A673 (cell line): ENCODE measurements around the gene SAMD14. TPM values are rescaled to one million over a fixed set of nuclear protein-coding genes. Genes with fewer than 3 reads are reported as not detected.

Experiments
- BruUV-seq: library from RNA; stranded (reverse); fragments of 400-500 nt; replicated peaks from 2 replicates; lab custom pipeline; 2021; lab: Mats Ljungman, UMichigan
- CTCF ChIA-PET: fragments of 300-600 bp; sonication (Branson Sonifier 250); formaldehyde crosslinking; loops from one replicate; lab custom pipeline; 2022; ENCODE audit warnings: antibody characterized with exemption; lab: Charles Lee
- POLR2A ChIA-PET: fragments of 300-600 bp; sonication (Branson Sonifier 250); formaldehyde crosslinking; loops from one replicate; lab custom pipeline; 2022; ENCODE audit warnings: antibody characterized with exemption; ENCODE audit not compliant: low non-redundant PET; lab: Charles Lee
- DNase-seq: peaks from one replicate; pipeline ENCODE4 v3.0.0-alpha.2; 2015; ENCODE audit warnings: low spot score
- H3K27ac ChIP-seq: fragments of 200-600 bp; sonication (generic); 2 replicates; pipeline ENCODE4 v1.5.1; 2016; ENCODE audit warnings: mixed run types, low read depth, mild to moderate bottlenecking, mixed read lengths, antibody characterized with exemption, low read length; ENCODE audit not compliant: poor library complexity, severe bottlenecking
- H3K27me3 ChIP-seq: fragments of 200-600 bp; sonication (generic); replicated peaks from 2 replicates; pipeline ENCODE4 v1.6.1; 2017; ENCODE audit warnings: mixed run types, low read depth, mild to moderate bottlenecking, mixed read lengths, antibody characterized with exemption, low read length; ENCODE audit not compliant: insufficient read depth, poor library complexity
- H3K36me3 ChIP-seq: fragments of 200-600 bp; sonication (generic); 2 replicates; pipeline ENCODE4 v1.6.1; 2016; ENCODE audit warnings: mixed run types, mild to moderate bottlenecking, mixed read lengths, antibody characterized with exemption, low read length; ENCODE audit not compliant: insufficient read depth, poor library complexity, severe bottlenecking
- H3K4me1 ChIP-seq: fragments of 200-600 bp; sonication (generic); 2 replicates; pipeline ENCODE4 v1.6.1; 2017; ENCODE audit warnings: mixed run types, mild to moderate bottlenecking, mixed read lengths, antibody characterized with exemption, low read length; ENCODE audit not compliant: insufficient read depth, poor library complexity, severe bottlenecking
- H3K4me3 ChIP-seq: fragments of 200-600 bp; sonication (generic); 2 replicates; pipeline ENCODE4 v1.5.1; 2016; ENCODE audit warnings: low read depth, mixed run types, mild to moderate bottlenecking, mixed read lengths, low read length; ENCODE audit not compliant: poor library complexity, severe bottlenecking
- H3K9me3 ChIP-seq: fragments of 200-600 bp; sonication (generic); 2 replicates; pipeline ENCODE4 v1.6.1; 2016; ENCODE audit warnings: mixed run types, low read depth, mild to moderate bottlenecking, mixed read lengths, antibody characterized with exemption, low read length; ENCODE audit not compliant: poor library complexity, severe bottlenecking
- CTCF ChIP-seq: fragments of 300-800, 200-600 bp; sonication (generic); conservative IDR thresholded peaks from 2 replicates; pipeline ENCODE4 v1.5.1; 2017; ENCODE audit warnings: low read depth, mild to moderate bottlenecking, antibody characterized with exemption, low read length, moderate library complexity, mixed read lengths
- EZH2 ChIP-seq: fragments of 200-600 bp; sonication (generic); IDR thresholded peaks from 2 replicates; pipeline ENCODE4 v1.6.1; 2017; ENCODE audit warnings: borderline replicate concordance, low read depth, mild to moderate bottlenecking, mixed read lengths, antibody characterized with exemption, low read length; ENCODE audit not compliant: poor library complexity, severe bottlenecking
- intact Hi-C: fragments of 100-400 bp; cut with micrococcal nuclease; formaldehyde crosslinking; loops from one replicate; pipeline ENCODE4 v1.10.0; 2022; ENCODE audit not compliant: unreplicated experiment
- total RNA-seq: library from RNA; stranded (reverse); gene quantifications from 2 replicates; pipeline ENCODE4 v1.2.3, GENCODE V29; 2021

SAMD14 gene
- total RNA-seq, 1 experiment from 2014 or later, result 45.0 TPM

- intact Hi-C loops, result loop anchor here (10.0 kb wide), 1 partner anchor 226 kb away; no protein-coding TSS in a partner anchor
- ChIA-PET CTCF (no interaction called here), POLR2A (interaction anchor here (0.8 kb wide), 1 partner anchor 105 kb away, joined by 9 read pairs; no protein-coding TSS in a partner anchor)
- no peak overlapping the region for H3K27ac ChIP-seq
- H3K36me3 ChIP-seq, result no peaks in the 10 kb centered on the region
- H3K9me3 ChIP-seq, result no peaks in the 10 kb centered on the region
- no TSS peak for BruUV-seq
- H3K4me1 ChIP-seq, result peaks cover 6% of the 10 kb centered on the region
- H3K4me3 ChIP-seq, result no peak overlapping the region
- no peak for TF ChIP-seq CTCF
- no peak for TF ChIP-seq EZH2
- no peaks in the 10 kb centered on the region for H3K27me3 ChIP-seq
- no peak for DNase-seq
These were observed 49.1 kb downstream of the SAMD14 start for GRCh38 chr17:50080827-50081226.

- no peak overlapping the region for H3K27ac ChIP-seq
- H3K4me3 ChIP-seq, result no peak overlapping the region
- no peaks in the 10 kb centered on the region for H3K9me3 ChIP-seq
- CTCF ChIA-PET, result interaction anchor here (0.6 to 1.3 kb wide), 5 partner anchors 14 to 82 kb away, joined by 3 to 5 read pairs (median 4); no protein-coding TSS in a partner anchor
- intact Hi-C loops, result loop anchor here (10.0 kb wide), 1 partner anchor 225 kb away; no protein-coding TSS in a partner anchor
- H3K27me3 ChIP-seq, result no peaks in the 10 kb centered on the region
- POLR2A ChIA-PET, result interaction anchor here (0.8 kb wide), 1 partner anchor 104 kb away, joined by 9 read pairs; no protein-coding TSS in a partner anchor
- no peak for DNase-seq
- H3K36me3 ChIP-seq, result no peaks in the 10 kb centered on the region
- BruUV-seq, result no TSS peak
- H3K4me1 ChIP-seq, result peaks cover 6% of the 10 kb centered on the region
- TF ChIP-seq CTCF (no peak), EZH2 (no peak)
These were observed 49.9 kb downstream of the SAMD14 start for GRCh38 chr17:50080096-50080480.

- ChIA-PET CTCF (interaction anchor here (0.6 to 1.3 kb wide), 5 partner anchors 15 to 82 kb away, joined by 3 to 5 read pairs (median 4); no protein-coding TSS in a partner anchor), POLR2A (no interaction called here)
- H3K9me3 ChIP-seq, result no peaks in the 10 kb centered on the region
- intact Hi-C loops, result loop anchor here (10.0 kb wide), 1 partner anchor 225 kb away; no protein-coding TSS in a partner anchor
- H3K4me1 ChIP-seq, result peaks cover 6% of the 10 kb centered on the region
- no peaks in the 10 kb centered on the region for H3K36me3 ChIP-seq
- DNase-seq, result peak; percentile 61
- TF ChIP-seq EZH2, result no peak
- peak; percentile 81 for TF ChIP-seq CTCF
- no TSS peak for BruUV-seq
- H3K4me3 ChIP-seq, result no peak overlapping the region
- no peaks in the 10 kb centered on the region for H3K27me3 ChIP-seq
- no peak overlapping the region for H3K27ac ChIP-seq
These were observed 50.4 kb downstream of the SAMD14 start for GRCh38 chr17:50079334-50080095.
